Stimulated activated effector memory CD8-positive, alpha-beta T cell treated with anti-CD3 and anti-CD28 coated beads, Interleukin-12 subunit alpha, Interleukin-12 subunit beta, amount 100 ng/mL, for 72 hours (primary cell): ENCODE results near the gene COMMD2.

Experiments used
- ATAC-seq: fragments of 150-1000 bp; cut with Tn5 transposase; 2 replicates; pipeline ENCODE4 v1.10.0; 2021
- DNase-seq, 2 donors: peaks; one replicate each; pipeline ENCODE4 v3.0.0; 2021 to 2022; ENCODE audit warnings: low spot score in 2 of 2
- H3K27ac Mint-ChIP-seq: one replicate; pipeline ENCODE4 v1.8.0; 2022; ENCODE audit warnings: mild to moderate bottlenecking, mixed read lengths
- H3K36me3 Mint-ChIP-seq: one replicate; pipeline ENCODE4 v1.8.0; 2022; ENCODE audit warnings: mild to moderate bottlenecking, mixed read lengths
- H3K4me1 Mint-ChIP-seq: one replicate; pipeline ENCODE4 v1.8.0; 2022; ENCODE audit warnings: mixed read lengths
- H3K4me3 Mint-ChIP-seq: one replicate; pipeline ENCODE4 v1.8.0; 2022; ENCODE audit warnings: mild to moderate bottlenecking, mixed read lengths
- H3K9me3 Mint-ChIP-seq: one replicate; pipeline ENCODE4 v1.8.0; 2022; ENCODE audit warnings: mixed read lengths

The COMMD2 gene

GRCh38 chr3:149771652-149772271 lies 19.5 kb upstream of the COMMD2 start:
- H3K36me3 Mint-ChIP-seq, result no peaks in the 10 kb centered on the region
- H3K27ac Mint-ChIP-seq, result no peak overlapping the region
- no peak overlapping the region for H3K4me3 Mint-ChIP-seq
- peak; percentile 36 to 72 for DNase-seq
- no peaks in the 10 kb centered on the region for H3K4me1 Mint-ChIP-seq
- no peaks in the 10 kb centered on the region for H3K9me3 Mint-ChIP-seq
- ATAC-seq, result peak; percentile 65

- Mint-ChIP-seq H3K4me3 (no peak overlapping the region), H3K9me3 (no peaks in the 10 kb centered on the region), H3K27ac (no peak overlapping the region), H3K36me3 (no peaks in the 10 kb centered on the region), H3K4me1 (no peaks in the 10 kb centered on the region)
- ATAC-seq (no peak), DNase-seq (no peak)
Measured at GRCh38 chr3:149770246-149770645, 18.0 kb upstream of the COMMD2 start.

GRCh38 chr3:149768704-149769103 lies 16.4 kb upstream of the COMMD2 start:
- H3K36me3 Mint-ChIP-seq, result no peaks in the 10 kb centered on the region
- no peak overlapping the region for H3K4me3 Mint-ChIP-seq
- no peak for ATAC-seq
- no peaks in the 10 kb centered on the region for H3K9me3 Mint-ChIP-seq
- H3K4me1 Mint-ChIP-seq, result no peaks in the 10 kb centered on the region
- H3K27ac Mint-ChIP-seq, result no peak overlapping the region
- no peak for DNase-seq

DNA sequence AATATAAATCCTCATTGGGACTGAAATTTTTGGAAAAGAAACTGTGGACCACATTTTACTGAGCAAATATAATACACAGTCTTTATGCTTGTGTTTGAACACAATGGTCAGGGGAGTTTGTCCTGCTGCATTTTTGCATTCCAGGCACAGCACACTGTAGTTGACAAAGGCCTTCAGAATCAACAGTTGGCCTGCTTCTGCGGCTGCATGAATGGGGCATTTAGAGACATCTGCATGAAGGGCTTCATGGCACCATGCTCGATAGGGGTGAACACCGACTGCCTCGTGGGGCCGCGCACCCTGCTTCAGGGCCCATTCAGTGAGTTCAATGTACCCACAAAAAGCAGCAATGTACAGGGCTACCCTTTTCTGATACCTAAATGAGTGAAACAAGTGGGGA lies 15.4 kb upstream of the COMMD2 start:
- Mint-ChIP-seq H3K36me3 (no peaks in the 10 kb centered on the region), H3K4me1 (no peaks in the 10 kb centered on the region), H3K9me3 (no peaks in the 10 kb centered on the region), H3K4me3 (no peak overlapping the region), H3K27ac (no peak overlapping the region)
- DNase-seq (no peak), ATAC-seq (no peak)

- Mint-ChIP-seq H3K36me3 (no peaks in the 10 kb centered on the region), H3K4me1 (no peaks in the 10 kb centered on the region), H3K4me3 (no peak overlapping the region), H3K27ac (no peak overlapping the region), H3K9me3 (no peaks in the 10 kb centered on the region)
- ATAC-seq, result no peak
- DNase-seq, result no peak
Measured at GRCh38 chr3:149765762-149766334, 13.6 kb upstream of the COMMD2 start.

DNA sequence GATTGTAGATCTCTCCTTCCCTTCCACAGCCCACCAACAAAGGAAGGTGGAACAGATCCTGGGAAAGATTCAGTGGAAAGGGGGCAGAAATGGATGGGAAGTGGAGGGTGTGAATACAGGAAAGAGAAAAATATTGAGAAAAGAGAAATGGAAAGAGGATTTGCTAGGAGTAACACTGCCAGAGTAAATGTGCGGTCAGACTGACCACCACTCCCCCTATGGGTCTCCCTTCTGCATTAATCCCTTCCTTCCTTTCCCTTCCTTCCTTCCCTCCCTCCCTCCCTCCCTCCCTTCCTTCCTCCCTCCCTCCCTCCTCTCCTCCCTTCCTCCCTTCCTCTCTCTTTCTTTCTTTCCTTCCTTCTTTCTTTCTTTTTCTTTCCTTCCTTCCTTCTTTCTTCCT lies 12.0 kb upstream of the COMMD2 start:
- no peaks in the 10 kb centered on the region for H3K36me3 Mint-ChIP-seq
- no peaks in the 10 kb centered on the region for H3K9me3 Mint-ChIP-seq
- DNase-seq (no peak), ATAC-seq (no peak)
- H3K4me1 Mint-ChIP-seq, result no peaks in the 10 kb centered on the region
- no peak overlapping the region for H3K27ac Mint-ChIP-seq
- H3K4me3 Mint-ChIP-seq, result no peak overlapping the region

- H3K9me3 Mint-ChIP-seq, result no peaks in the 10 kb centered on the region
- DNase-seq (no peak), ATAC-seq (peak; percentile 51)
- H3K4me1 Mint-ChIP-seq, result no peaks in the 10 kb centered on the region
- no peaks in the 10 kb centered on the region for H3K36me3 Mint-ChIP-seq
- H3K27ac Mint-ChIP-seq, result no peak overlapping the region
- no peak overlapping the region for H3K4me3 Mint-ChIP-seq
Measured at GRCh38 chr3:149763565-149764195, 11.4 kb upstream of the COMMD2 start.

GRCh38 chr3:149753717-149754116 lies 1.4 kb upstream of the COMMD2 start:
- Mint-ChIP-seq H3K36me3 (peaks cover 21% of the 10 kb centered on the region), H3K9me3 (no peaks in the 10 kb centered on the region), H3K4me3 (peak overlapping the region; percentile 94), H3K27ac (peak overlapping the region; percentile 29), H3K4me1 (peaks cover 20% of the 10 kb centered on the region)
- ATAC-seq (no peak), DNase-seq (no peak)

GRCh38 chr3:149752788-149753136 lies 473 bp upstream of the COMMD2 start:
- Mint-ChIP-seq H3K4me3 (peak overlapping the region; percentile 94), H3K4me1 (peaks cover 20% of the 10 kb centered on the region), H3K27ac (peak overlapping the region; percentile 96), H3K9me3 (no peaks in the 10 kb centered on the region), H3K36me3 (peaks cover 30% of the 10 kb centered on the region)
- DNase-seq (no peak), ATAC-seq (no peak)

DNA sequence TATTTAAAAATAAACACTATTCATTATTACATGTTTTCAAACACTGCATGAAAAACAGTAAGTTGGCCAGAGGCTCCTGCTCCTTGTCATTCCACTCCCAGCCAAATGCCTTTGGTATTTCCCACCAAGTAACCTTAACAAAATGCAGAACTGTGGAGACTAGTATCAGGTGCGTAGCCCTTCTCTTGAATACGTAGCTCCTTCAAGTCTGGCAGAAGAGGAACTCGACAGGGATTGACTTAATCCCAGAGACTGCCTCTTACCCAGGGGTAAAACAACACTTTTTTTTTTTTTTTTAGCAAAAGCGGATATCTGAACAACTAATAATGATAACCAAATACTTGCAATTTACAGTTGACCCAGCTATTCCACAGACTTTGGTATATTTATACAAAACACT lies 738 bp downstream of the COMMD2 start:
- ATAC-seq, result no peak
- H3K27ac Mint-ChIP-seq, result peak overlapping the region; percentile 96
- no peak for DNase-seq
- peak overlapping the region; percentile 94 for H3K4me3 Mint-ChIP-seq
- H3K4me1 Mint-ChIP-seq, result peaks cover 20% of the 10 kb centered on the region
- peaks cover 43% of the 10 kb centered on the region for H3K36me3 Mint-ChIP-seq
- no peaks in the 10 kb centered on the region for H3K9me3 Mint-ChIP-seq

GRCh38 chr3:149744606-149745005 lies 7.7 kb downstream of the COMMD2 start:
- H3K4me1 Mint-ChIP-seq, result no peaks in the 10 kb centered on the region
- no peaks in the 10 kb centered on the region for H3K9me3 Mint-ChIP-seq
- H3K36me3 Mint-ChIP-seq, result peaks cover 93% of the 10 kb centered on the region
- ATAC-seq (no peak), DNase-seq (no peak)
- H3K27ac Mint-ChIP-seq, result no peak overlapping the region
- no peak overlapping the region for H3K4me3 Mint-ChIP-seq

- no peak overlapping the region for H3K4me3 Mint-ChIP-seq
- H3K36me3 Mint-ChIP-seq, result peaks cover 93% of the 10 kb centered on the region
- H3K4me1 Mint-ChIP-seq, result peaks cover 2% of the 10 kb centered on the region
- no peaks in the 10 kb centered on the region for H3K9me3 Mint-ChIP-seq
- DNase-seq (no peak), ATAC-seq (no peak)
- no peak overlapping the region for H3K27ac Mint-ChIP-seq
Measured at GRCh38 chr3:149744151-149744550, 8.1 kb downstream of the COMMD2 start.

- Mint-ChIP-seq H3K9me3 (no peaks in the 10 kb centered on the region), H3K4me3 (no peak overlapping the region), H3K36me3 (peaks cover 53% of the 10 kb centered on the region), H3K4me1 (peaks cover 7% of the 10 kb centered on the region), H3K27ac (peak overlapping the region; percentile 14)
- DNase-seq, result no peak
- ATAC-seq, result no peak
Measured at GRCh38 chr3:149739396-149739795, 12.9 kb downstream of the COMMD2 start.

DNA sequence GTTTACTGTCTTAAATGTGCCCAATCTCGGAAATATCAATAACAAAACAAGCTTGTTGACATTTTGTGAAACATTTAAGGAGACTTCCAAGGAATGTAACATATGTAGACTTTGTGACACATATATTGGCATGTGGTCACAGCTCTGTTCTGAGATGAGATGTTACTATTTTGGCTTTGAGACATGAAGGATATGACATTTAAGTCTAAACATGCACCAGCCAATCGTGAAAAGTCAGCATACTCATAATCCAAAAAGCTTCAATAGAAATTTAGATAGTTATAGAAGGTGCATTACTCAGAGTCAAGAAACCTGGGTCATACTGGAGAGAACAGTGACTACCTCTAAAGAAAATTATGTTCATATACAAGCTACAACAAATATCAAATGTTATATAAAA lies 13.4 kb downstream of the COMMD2 start:
- Mint-ChIP-seq H3K4me1 (peaks cover 7% of the 10 kb centered on the region), H3K9me3 (no peaks in the 10 kb centered on the region), H3K36me3 (peaks cover 47% of the 10 kb centered on the region), H3K27ac (peak overlapping the region; percentile 14), H3K4me3 (no peak overlapping the region)
- ATAC-seq (peak; percentile 98), DNase-seq (no peak)

DNA sequence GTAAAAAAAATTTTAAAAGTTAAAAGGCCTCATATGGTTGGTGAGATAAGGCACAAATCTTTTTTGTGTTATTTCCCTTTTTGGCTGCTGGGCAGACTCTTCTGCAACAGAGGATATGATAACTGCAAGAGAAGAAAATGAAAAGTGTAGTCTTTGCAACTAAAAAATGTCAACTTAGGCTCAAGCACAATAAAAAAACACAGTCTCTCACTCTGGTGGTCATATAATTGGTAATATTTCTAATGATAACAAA lies 15.4 kb downstream of the COMMD2 start:
- H3K9me3 Mint-ChIP-seq, result no peaks in the 10 kb centered on the region
- H3K27ac Mint-ChIP-seq, result no peak overlapping the region
- ATAC-seq (no peak), DNase-seq (no peak)
- H3K4me3 Mint-ChIP-seq, result no peak overlapping the region
- peaks cover 7% of the 10 kb centered on the region for H3K4me1 Mint-ChIP-seq
- H3K36me3 Mint-ChIP-seq, result peaks cover 31% of the 10 kb centered on the region

GRCh38 chr3:149736175-149736952 lies 15.9 kb downstream of the COMMD2 start:
- ATAC-seq (no peak), DNase-seq (no peak)
- Mint-ChIP-seq H3K27ac (no peak overlapping the region), H3K4me1 (peaks cover 7% of the 10 kb centered on the region), H3K9me3 (no peaks in the 10 kb centered on the region), H3K4me3 (no peak overlapping the region), H3K36me3 (peaks cover 26% of the 10 kb centered on the region)
